Lower leg skin (tissue), 4 donors: ENCODE data around the gene SRL. TPM values are rescaled to one million over a fixed set of nuclear protein-coding genes. Genes with fewer than 3 reads are reported as not detected.

Source experiments
- DNase-seq, 2 donors: peaks; one replicate each; pipeline ENCODE4 v3.0.0-alpha.2; 2019; ENCODE audit warnings: low spot score in 2 of 2
- H3K4me3 ChIP-seq: fragments of 200-600 bp; sonication (generic); 2 replicates; pipeline ENCODE4 v1.5.1; 2017; ENCODE audit warnings: mild to moderate bottlenecking, low read depth; ENCODE audit not compliant: poor library complexity, severe bottlenecking
- CTCF ChIP-seq, 3 donors: fragments of 450-650 bp; IDR thresholded peaks; one replicate each; pipeline ENCODE4 v1.5.1; 2016; ENCODE audit warnings: antibody characterized with exemption in 3 of 3, mild to moderate bottlenecking in 3 of 3, moderate library complexity in 2 of 3
- POLR2A ChIP-seq, 2 donors: fragments of 450-650 bp; IDR thresholded peaks; one replicate each; pipeline ENCODE4 v1.6.1; 2016 to 2017; ENCODE audit warnings: antibody characterized with exemption in 2 of 2, mild to moderate bottlenecking in 1 of 2, moderate library complexity in 1 of 2
- WGBS, 2 donors: methylation state at CpG; one replicate each; pipeline ENCODE4 v1.1.5; 2018; 5-methylcytosine and 5-hydroxymethylcytosine counted together
- intact Hi-C: fragments of 100-400 bp; cut with DNase I; formaldehyde crosslinking; loops from one replicate; pipeline ENCODE4 v1.15.0; 2023; ENCODE audit warnings: low total_unique reads
- total RNA-seq, 4 donors: library from RNA; depleted of rRNA; stranded (reverse); fragments of >200 nt; gene quantifications; one replicate each; pipeline ENCODE4 v1.1.0, GENCODE V29; 2016

Gene SRL
- 1 to 10 TPM in 1 of 4 donors, under 1 TPM in 3; 0.04 to 1.0 (median 0.55) TPM for total RNA-seq

- intact Hi-C loops = loop anchor here (10.0 kb wide), 1 partner anchor 117 kb away; no protein-coding TSS in a partner anchor
- TF ChIP-seq CTCF (IDR thresholded peaks at IDR 0.05) (no peak), POLR2A (IDR thresholded peaks at IDR 0.05) (no peak)
- WGBS, 2 donors = 69 to 82% methylated on average over 10 to 12 of the region's 12 CpGs
- DNase-seq = no peak
- no peak within 1 kb of the TSS for H3K4me3 ChIP-seq
Measured at GRCh38 chr16:4241928-4242283, at the start of gene SRL. Gene SRL (minus strand): TSS chr16:4242080. CDS start chr16:4242067, 13 bp downstream.

GRCh38 chr16:4290236-4290830 is 48.5 kb upstream of the SRL start:
- no peak overlapping the region for H3K4me3 ChIP-seq
- intact Hi-C loops = loop anchor here (5.0 kb wide), 1 partner anchor 37 kb away; no protein-coding TSS in a partner anchor
- DNase-seq = no peak
- TF ChIP-seq CTCF (IDR thresholded peaks at IDR 0.05) (no peak), POLR2A (IDR thresholded peaks at IDR 0.05) (no peak)
- WGBS, 2 donors = 83% methylated on average over 8 of the region's 8 CpGs

GRCh38 chr16:4288148-4288921 is 46.5 kb upstream of the SRL start:
- peak in 1 of 3 donors; percentile 80 for TF ChIP-seq CTCF (IDR thresholded peaks at IDR 0.05)
- TF ChIP-seq POLR2A (IDR thresholded peaks at IDR 0.05) = no peak
- 15 to 16% methylated on average over 12 to 20 of the region's 22 CpGs for WGBS, 2 donors
- intact Hi-C loops = loop anchor here (5.0 kb wide), 1 partner anchor 119 kb away; no protein-coding TSS in a partner anchor
- peak in 1 of 2 donors; percentile 95 for DNase-seq
- H3K4me3 ChIP-seq = no peak overlapping the region

GRCh38 chr16:4285167-4285566 is 43.3 kb upstream of the SRL start:
- 69 to 84% methylated on average over 10 of the region's 10 CpGs for WGBS, 2 donors
- no peak for DNase-seq
- TF ChIP-seq POLR2A (IDR thresholded peaks at IDR 0.05) (no peak), CTCF (IDR thresholded peaks at IDR 0.05) (no peak)
- intact Hi-C loops = loop anchor here (5.0 kb wide), 1 partner anchor 122 kb away; no protein-coding TSS in a partner anchor
- no peak overlapping the region for H3K4me3 ChIP-seq

- no peak overlapping the region for H3K4me3 ChIP-seq
- 79 to 87% methylated on average over 2 of the region's 2 CpGs for WGBS, 2 donors
- intact Hi-C loops = no loop called here
- no peak for TF ChIP-seq POLR2A (IDR thresholded peaks at IDR 0.05)
- TF ChIP-seq CTCF (IDR thresholded peaks at IDR 0.05) = no peak
- DNase-seq = no peak
Measured at GRCh38 chr16:4283939-4284338, 42.1 kb upstream of the SRL start.
